ENCODE data around the gene TCERG1L. TPM values are rescaled to one million over a fixed set of nuclear protein-coding genes. Genes with fewer than 3 reads are reported as not detected.

The TCERG1L gene
- total RNA-seq, 4 donors from 2014 or later, result 0.12 TPM; not detected in 3

- Histone ChIP-seq H3K4me1 (no peaks in the 10 kb centered on the region), H3K9me3 (no peaks in the 10 kb centered on the region), H3K27me3 (peaks cover 33% of the 10 kb centered on the region), H3K4me3 (no peak overlapping the region), H3K36me3 (no peaks in the 10 kb centered on the region), H3K27ac (no peak overlapping the region)
- TF ChIP-seq EP300 (IDR thresholded peaks at IDR 0.05), result no peak
- TF ChIP-seq, protein P1, sequence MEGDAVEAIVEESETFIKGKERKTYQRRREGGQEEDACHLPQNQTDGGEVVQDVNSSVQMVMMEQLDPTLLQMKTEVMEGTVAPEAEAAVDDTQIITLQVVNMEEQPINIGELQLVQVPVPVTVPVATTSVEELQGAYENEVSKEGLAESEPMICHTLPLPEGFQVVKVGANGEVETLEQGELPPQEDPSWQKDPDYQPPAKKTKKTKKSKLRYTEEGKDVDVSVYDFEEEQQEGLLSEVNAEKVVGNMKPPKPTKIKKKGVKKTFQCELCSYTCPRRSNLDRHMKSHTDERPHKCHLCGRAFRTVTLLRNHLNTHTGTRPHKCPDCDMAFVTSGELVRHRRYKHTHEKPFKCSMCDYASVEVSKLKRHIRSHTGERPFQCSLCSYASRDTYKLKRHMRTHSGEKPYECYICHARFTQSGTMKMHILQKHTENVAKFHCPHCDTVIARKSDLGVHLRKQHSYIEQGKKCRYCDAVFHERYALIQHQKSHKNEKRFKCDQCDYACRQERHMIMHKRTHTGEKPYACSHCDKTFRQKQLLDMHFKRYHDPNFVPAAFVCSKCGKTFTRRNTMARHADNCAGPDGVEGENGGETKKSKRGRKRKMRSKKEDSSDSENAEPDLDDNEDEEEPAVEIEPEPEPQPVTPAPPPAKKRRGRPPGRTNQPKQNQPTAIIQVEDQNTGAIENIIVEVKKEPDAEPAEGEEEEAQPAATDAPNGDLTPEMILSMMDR (IDR thresholded peaks at IDR 0.05), result no peak
- no peak for TF ChIP-seq POLR2AphosphoS5 (IDR thresholded peaks at IDR 0.05)
- TF ChIP-seq POLR2A (IDR thresholded peaks at IDR 0.05), result no peak
- ATAC-seq, result no peak
- WGBS, 2 donors (ENCODE audit: low coverage in 1 of 2), result 58 to 89% methylated on average over 3 to 4 of the region's 11 CpGs
Measured at GRCh38 chr10:131202990-131203389, 108.5 kb downstream of the TCERG1L start.

DNA sequence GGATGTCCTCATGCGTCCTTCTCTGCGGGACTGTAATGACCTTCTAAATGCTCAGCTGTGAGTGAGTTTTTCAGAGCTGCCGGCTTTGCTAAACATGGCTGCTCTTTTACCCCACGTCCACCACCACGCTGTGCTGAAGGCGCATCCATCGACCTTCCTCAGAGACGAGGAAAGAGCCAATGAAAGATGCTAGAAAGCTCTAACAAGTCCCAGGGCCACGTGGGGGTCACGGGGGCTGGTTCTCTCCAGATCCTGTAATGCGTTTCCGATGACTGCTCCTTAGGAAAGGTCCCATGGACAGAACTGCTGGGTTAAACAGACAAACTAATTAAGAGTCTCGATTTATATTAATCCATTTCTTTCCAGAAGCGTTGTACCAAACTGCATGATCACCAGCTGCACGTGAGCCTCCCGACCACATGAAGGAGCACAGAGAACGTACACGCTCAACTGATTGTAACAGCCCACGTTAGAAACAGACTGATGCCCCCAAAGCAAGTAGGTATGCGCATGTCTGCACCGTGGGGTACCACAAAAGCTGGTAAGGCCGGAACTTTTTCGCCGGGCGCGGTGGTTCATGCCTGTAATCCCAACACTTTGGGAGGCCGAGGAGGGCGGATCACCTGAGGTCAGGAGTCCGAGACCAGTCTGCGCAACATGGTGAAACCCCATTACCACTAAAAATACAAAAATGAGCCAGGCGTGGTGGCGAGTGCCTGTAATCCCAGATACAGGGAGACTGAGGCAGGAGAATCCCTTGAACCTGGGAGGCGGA lies 109.6 kb downstream of the TCERG1L start:
- Histone ChIP-seq H3K9me3 (no peaks in the 10 kb centered on the region), H3K27me3 (peaks cover 33% of the 10 kb centered on the region), H3K27ac (no peak overlapping the region), H3K4me1 (no peaks in the 10 kb centered on the region), H3K36me3 (no peaks in the 10 kb centered on the region), H3K4me3 (no peak overlapping the region)
- ATAC-seq, result no peak
- TF ChIP-seq, protein P1 (IDR thresholded peaks at IDR 0.05), result no peak
- TF ChIP-seq POLR2AphosphoS5 (IDR thresholded peaks at IDR 0.05) (no peak), EP300 (IDR thresholded peaks at IDR 0.05) (no peak), POLR2A (IDR thresholded peaks at IDR 0.05) (no peak)
- 87 to 93% methylated on average over 11 to 22 of the region's 33 CpGs for WGBS, 2 donors (ENCODE audit: low coverage in 1 of 2)

DNA sequence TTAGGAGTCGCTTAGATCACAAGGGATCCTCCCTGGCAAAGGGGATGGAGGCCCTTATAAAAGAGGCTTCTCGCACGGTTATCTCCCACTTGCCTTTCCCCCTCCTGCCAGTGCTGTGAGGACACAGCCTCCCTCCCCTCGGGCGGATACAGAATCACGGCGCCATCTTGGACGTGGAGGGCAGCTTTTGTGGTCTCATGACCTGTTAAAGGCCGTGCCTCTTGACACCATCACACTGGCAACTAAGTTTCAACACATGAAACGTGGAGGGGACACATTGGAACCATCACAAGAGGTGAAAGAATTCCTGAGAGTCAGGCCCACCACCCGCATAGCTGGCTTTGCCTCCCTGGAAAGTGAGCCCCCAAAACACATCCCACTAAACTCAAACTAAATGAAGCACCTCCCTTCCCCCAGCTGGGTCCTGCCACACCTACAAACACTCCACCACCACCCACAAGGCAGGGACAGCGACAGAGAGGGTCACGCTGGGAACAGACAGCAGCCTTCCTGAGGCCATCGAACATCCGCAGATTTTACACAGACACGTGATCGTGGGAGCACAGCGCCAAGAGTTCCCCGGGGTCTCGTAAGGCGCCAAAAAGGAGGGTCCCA lies 110.6 kb downstream of the TCERG1L start:
- 67 to 87% methylated on average over 17 of the region's 21 CpGs for WGBS, 2 donors (ENCODE audit: low coverage in 1 of 2)

GRCh38 chr10:131199646-131200045 lies 111.9 kb downstream of the TCERG1L start:
- TF ChIP-seq POLR2AphosphoS5 (IDR thresholded peaks at IDR 0.05) (no peak), EP300 (IDR thresholded peaks at IDR 0.05) (no peak)
- TF ChIP-seq, protein P1 (IDR thresholded peaks at IDR 0.05), result no peak
- Histone ChIP-seq H3K27ac (no peak overlapping the region), H3K4me3 (no peak overlapping the region), H3K4me1 (no peaks in the 10 kb centered on the region), H3K27me3 (peaks cover 21% of the 10 kb centered on the region), H3K9me3 (no peaks in the 10 kb centered on the region), H3K36me3 (no peaks in the 10 kb centered on the region)
- 11 to 50% methylated on average over 2 to 6 of the region's 6 CpGs for WGBS, 2 donors (ENCODE audit: low coverage in 1 of 2)
- no peak for ATAC-seq

More for the DNA sequence above, 110.6 kb downstream of the TCERG1L start:
- Histone ChIP-seq H3K27ac (no peak overlapping the region), H3K4me3 (no peak overlapping the region), H3K27me3 (peaks cover 26% of the 10 kb centered on the region), H3K36me3 (no peaks in the 10 kb centered on the region), H3K4me1 (no peaks in the 10 kb centered on the region), H3K9me3 (no peaks in the 10 kb centered on the region)
- ATAC-seq, result no peak
- TF ChIP-seq, protein P1 (IDR thresholded peaks at IDR 0.05), result no peak
- TF ChIP-seq POLR2AphosphoS5 (IDR thresholded peaks at IDR 0.05), result no peak
- TF ChIP-seq POLR2A (IDR thresholded peaks at IDR 0.05), result no peak
- TF ChIP-seq EP300 (IDR thresholded peaks at IDR 0.05), result no peak

- no peaks in the 10 kb centered on the region for H3K4me1 ChIP-seq
- H3K27me3 ChIP-seq, result peaks cover 18% of the 10 kb centered on the region
- H3K27ac ChIP-seq, result no peak overlapping the region
- H3K9me3 ChIP-seq, result no peaks in the 10 kb centered on the region
- ATAC-seq, result no peak
- 31% methylated on average over 2 of the region's 7 CpGs; no CpG with 5 or more reads in 1 of the 2 donors for WGBS, 2 donors (ENCODE audit: low coverage in 1 of 2)
- H3K4me3 ChIP-seq, result no peak overlapping the region
- H3K36me3 ChIP-seq, result no peaks in the 10 kb centered on the region
- no peak for TF ChIP-seq POLR2A (IDR thresholded peaks at IDR 0.05)
- TF ChIP-seq, protein P1 (IDR thresholded peaks at IDR 0.05), result no peak
- TF ChIP-seq POLR2AphosphoS5 (IDR thresholded peaks at IDR 0.05), result no peak
- TF ChIP-seq EP300 (IDR thresholded peaks at IDR 0.05), result no peak
Measured at GRCh38 chr10:131198843-131199242, 112.7 kb downstream of the TCERG1L start.

Data from gastroesophageal sphincter (tissue), 4 donors.